ENCODE data around the gene NUDCD3.
"Not testable (repeated sequence)": the region's sequence is repeated elsewhere in the genome, so short reads cannot be mapped to it uniquely, and the experiment has no call there.

The NUDCD3 gene

DNA sequence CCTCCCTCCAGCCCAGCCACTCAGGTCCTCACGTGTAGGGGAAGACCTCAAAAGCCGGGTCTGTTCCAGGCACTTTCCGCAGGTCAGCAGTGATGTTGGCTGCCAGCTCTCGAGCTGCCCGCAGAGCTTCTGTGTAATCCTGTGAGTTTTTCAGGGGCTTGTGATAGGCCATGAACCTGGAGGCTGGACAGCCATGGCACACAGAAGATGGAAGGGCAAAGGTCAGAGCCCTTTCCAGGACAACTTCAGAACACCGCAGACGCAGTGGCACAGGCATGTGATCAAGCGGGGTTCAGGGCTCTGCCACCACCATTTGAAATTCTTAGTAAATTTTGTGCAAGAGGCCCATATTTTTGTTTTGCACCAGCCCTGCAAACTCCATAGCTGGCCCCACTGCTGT, 26.7 kb upstream of the NUDCD3 start:
- DNase-seq (ENCODE audit: low spot score) = no peak

DNA sequence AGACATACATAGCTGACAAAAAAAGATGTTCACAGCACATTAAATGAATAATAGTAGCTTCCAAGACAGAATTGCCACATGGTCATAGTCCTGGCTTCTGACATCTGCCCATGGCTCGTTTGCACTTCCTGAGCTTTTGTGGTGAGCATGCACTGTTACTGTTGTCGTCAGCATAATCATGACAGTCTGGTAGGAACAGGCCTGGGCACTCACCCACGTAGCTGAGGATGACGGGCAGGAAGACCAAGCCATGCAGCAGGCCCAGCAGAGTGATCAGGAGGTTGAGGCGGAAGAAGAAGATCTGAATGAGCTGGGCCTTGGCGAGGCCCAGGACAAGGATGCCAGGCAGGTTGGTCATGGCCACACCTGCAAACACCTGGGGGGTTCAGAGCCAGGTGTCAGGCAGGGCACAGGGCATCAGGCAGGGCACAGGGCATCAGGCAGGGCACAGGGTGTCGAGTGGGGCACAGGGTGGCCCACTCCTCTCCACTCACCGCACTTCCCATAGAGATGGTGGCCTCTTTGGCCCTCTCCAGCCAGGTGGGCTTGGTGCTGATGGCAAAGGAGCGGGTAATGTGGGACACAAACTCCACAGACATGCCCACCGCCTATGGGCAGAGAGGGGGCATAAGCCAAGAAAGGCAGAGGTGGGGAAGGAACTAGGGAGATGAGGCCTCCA, 25.3 kb upstream of the NUDCD3 start:
- no peak for DNase-seq (ENCODE audit: low spot score)

DNA sequence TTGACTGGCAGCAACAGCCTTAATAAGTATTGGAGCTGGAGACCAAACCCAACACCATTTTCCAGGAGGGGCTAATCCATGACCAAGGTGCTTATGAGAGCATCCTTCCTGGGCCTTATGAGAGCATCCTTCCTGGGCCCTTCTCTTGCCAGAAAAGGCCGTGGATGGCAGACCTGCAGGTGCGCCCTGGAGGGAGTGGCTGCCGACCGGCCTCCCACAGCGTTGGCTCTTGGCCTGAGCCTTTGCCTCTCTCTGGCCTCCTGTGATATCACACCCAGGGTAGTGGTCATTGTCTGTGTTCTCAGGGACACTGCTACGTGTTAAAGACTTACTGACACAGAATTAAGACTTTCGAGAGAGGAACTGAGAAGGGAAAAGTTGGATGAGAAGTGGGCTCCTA, 22.3 kb upstream of the NUDCD3 start:
- no peak for DNase-seq (ENCODE audit: low spot score)

DNA sequence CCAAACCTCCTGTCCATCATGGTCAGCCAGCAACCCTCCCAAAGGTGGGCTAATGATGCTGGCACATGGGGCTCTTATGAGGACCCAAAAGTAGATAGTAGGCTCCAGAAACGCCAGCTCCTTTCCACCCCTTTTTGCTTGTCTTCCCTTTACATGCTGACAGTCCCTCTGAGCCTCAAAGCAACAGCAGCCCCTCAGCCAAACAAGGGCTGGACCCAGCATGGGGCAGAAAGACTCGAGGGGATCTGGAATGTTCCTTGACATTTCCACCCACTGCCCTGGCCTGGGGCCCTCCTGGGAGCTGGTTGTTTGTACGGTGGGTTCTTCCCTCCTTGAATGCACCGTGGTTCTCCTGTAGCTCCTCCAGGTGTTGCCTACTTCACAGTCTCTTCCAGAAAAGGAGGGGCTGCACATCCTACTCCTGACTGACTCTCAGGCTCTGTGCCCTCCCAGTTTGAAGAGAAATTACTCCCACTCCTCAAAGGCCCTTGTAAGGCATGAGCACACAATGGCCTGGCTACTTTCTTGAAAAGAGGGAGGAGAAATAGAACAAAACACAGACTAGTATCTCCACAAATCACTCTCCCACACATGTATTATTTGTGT, 21.5 kb upstream of the NUDCD3 start:
- no peak for DNase-seq (ENCODE audit: low spot score)

DNA sequence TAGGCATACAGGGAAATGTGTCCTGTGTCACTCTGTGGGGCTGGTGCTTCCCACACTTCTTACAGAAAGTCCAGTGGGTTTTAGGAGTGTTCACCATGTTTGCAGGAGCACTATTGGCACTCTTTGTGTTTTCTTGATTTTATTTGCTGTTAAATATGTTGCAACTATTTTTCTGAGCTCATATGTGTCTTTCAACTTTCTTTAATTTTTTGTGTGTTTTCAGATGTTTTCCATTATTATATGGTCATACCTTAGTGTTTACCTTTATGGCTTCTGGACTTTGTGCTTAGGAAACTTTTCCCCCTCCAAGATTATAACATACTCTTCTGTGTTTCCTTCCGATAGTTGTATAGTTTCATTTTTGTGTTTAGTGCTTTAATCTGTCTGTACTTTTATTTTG, 20.8 kb upstream of the NUDCD3 start:
- no peak for DNase-seq (ENCODE audit: low spot score)

DNA sequence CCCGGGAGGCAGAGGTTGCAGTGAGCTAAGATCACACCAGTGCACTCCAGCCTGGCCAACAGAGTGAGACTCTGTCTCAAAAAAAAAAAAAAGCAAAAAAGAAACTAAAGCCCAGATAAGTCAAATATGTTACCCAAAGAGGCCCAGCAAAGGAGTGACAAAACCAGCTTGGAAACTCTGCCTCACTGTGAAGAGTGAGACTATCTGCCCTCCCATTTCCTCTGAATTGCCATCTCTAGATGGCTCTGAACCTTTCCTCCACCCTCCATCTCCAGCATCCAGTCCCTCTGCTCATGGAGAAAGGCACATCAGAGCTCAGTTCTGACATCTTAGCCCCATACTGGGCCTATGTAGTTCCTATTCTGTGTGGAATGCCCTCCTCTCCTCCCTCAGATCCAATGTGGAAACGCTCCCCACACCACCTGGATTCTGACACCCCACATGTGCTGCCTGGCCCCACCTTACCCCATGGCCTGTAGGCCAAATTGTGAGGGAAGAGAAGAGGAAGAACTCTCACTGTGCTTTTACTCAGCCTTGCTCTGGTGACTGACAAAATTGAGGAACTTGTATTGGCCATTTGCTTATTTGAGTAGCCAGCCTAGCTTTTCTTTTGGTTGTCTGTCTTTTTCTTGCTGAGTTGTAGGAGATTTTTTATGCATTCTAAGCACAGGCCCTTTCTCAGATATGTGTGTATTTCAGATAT, 18.0 kb upstream of the NUDCD3 start:
- no peak for DNase-seq (ENCODE audit: low spot score)

DNA sequence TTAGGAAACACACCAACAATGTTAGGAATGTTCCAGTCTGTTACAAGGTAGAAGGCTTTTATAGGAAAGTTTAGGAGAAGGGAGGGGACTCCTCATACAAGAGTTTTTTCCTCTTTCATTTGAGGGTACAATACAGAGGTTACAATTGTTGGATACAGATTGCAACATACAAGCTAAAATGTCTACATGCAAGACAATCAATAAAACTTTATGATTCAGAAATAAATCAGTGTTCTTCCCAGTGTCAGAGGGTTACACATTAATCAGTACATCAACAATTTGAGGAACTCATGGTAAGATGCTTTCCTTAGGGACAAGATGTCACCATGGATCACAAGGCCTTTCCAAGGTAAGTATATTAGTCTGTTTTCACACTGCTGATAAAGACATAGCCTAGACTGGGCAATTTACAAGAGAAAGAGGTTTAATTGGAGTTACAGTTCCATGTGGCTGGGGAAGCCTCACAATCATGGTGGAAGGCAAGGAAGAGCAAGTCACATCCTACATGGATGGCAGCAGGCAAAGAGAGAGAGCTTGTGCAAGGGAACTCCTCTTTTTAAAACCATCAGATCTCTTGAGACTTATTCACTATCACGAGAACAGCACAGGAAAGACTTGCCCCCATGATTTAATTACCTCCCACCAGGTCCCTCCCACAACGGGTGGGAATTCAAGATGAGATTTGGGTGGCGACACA, 16.3 kb upstream of the NUDCD3 start:
- DNase-seq (ENCODE audit: low spot score) = not testable (repeated sequence)

DNA sequence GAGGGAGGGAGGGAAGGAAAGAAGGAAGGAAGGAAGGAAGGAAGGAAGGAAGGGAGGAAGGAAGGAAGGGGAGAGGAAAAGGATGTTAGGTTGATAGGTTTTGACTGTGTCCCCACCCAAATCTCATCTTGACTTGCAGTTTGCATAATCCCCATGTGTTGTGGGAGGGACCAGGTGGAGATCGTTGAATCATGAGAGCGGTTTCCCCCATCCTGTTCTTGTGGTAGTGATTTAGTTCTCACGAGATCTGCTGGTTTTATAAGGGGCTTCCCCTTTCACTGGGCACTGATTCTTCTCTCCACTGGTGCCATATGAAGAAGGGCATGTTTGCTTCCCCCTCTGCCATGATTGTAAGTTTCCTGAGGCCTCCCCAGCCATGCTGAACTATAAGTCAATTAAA, 15.1 kb upstream of the NUDCD3 start:
- DNase-seq (ENCODE audit: low spot score) = no peak

DNA sequence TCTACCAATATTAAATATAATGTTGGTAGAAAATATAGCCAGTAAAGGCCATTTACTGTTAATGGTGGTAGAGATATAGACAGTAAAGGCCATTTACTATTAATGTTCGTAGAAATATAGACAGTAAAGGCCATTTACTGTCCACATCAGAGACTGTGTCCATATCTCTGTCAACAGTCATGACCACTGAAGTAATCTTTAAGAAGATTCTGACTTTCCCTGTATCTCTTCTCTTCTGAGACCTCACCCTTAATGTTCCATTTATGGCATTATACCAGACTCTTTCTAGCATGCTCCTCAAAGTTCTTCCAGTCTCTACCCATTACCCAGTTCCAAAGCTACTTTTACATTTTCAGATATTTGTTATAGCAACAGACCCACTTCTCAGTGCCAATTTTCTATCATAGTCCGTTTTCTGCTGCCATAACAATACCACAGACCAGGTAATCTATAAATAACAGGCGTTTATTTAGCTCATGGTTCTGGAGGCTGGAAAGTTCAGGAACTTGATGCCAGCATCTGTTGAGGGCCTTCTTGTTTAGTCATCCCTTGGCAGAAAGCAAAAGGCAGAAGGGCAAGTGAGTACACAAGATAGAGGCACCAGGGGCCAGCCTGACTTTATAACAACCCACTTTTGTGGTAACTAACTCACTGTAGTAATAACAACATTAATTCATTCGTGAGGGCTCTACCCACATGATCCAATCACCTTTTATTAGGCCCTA, 7.9 kb upstream of the NUDCD3 start:
- DNase-seq (ENCODE audit: low spot score) = no peak

DNA sequence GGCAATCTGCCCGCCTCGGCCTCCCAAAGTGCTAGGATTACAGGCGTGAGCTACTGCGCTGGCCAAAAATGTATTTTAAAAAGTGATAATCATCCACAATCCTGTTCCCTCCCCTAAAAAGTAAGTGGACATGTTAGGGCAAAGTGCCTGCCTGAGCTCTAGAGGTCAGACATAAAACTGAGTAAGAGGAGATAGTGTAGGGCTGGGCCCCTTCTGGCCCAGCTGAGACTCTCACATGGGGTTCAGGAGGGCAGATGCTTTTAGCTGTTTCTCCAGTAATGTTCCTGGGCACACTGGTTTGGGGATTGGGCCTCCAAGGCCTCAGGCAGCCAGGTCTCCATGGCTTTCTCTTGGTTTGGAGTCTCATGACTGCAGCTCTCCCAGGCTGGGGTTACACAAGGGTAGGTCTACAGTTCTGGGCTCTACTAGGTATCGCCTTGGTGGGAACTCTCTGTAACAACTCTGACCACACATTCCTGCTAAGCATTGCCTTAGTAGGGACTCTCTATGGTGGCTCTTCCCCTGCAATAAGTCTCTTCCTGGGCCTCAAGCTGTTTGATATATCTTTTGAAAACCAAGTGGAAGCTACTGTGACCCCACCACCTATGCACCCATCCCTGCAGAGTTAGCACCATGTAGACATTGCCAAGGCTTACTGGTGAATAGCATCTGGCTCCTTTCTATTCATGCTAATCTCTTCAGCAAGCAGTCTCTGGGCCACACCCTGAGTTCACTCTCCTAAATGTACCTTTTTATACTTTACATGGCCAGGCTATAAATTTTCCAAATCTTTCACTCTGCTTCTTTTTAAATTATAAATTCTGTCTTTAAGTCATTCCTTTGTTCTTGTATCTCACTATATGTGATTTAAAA, 6.9 kb upstream of the NUDCD3 start:
- DNase-seq (ENCODE audit: low spot score) = no peak

DNA sequence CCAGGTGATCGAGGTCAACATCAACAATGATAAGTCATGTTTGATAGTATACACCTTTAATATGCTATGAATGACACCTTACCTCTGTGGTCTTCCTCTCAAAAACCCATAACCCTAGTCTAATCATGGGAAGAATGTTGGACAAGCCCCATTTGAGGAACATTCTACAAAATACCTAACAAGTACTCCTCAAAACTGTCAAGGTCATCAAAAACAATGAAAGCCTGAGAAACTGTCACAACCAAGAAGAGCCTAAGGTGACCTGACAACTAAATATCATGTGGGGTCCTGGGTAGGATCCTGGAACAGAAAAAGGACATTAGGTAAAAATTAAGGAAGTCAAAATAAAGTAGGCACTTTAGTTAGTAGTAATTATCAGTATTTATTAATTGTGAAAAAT, 5.9 kb upstream of the NUDCD3 start:
- no peak for DNase-seq (ENCODE audit: low spot score)

DNA sequence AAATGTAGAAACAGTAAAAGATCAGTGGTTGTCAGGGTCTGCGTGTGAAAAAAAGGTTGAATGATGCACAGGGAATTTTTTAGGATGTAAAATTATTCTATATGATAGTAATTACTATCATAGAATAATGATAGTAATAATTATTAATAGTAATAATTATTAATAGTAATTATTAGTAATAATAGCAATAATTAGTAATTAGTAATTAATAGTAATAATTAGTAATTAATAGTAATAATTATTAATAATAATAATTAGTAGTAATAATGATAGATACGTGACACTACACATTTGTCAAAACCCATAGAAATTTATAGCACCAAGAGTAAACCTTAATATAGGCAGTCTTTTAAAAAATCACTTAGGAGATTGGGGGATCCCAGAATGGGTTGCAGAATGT, 4.5 kb upstream of the NUDCD3 start:
- DNase-seq (ENCODE audit: low spot score) = no peak

DNA sequence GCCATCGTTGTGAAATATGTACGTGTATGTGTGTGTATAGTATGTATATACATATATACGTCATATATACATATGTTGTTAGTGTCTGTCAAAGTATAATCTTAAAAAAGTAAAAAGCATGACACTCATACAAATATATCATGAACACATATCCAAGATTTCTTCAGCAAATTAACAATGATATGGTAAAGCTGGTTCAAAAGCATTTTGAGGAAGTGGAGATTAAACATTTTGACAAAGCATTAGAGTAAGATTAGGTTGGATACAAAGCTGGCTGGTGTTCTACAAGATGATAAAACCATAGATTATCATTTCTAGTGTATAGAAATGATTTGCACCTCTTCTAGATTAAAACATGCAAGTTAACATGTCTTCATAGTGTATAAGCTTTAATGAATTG, 771 bp upstream of the NUDCD3 start:
- DNase-seq (ENCODE audit: low spot score) = no peak

DNA sequence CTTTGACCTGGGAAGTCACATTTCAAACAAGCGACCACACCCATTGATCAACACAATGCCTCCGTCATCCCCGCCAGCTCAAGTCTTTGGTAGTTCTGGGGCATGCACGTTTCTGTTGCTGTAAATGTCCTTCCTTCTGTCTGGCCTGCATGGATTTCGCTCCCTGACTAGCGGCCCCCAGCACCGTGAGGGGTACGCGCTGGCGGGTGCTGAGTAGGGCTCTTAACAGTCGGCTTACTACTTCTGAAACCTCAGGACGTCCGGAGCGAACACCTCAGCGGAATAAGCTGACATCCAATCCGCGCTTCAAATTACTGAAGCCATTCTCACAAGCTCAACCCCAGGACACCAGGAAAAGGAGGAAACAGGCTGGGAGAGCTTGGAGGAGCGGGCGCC, 505 bp downstream of the NUDCD3 start:
- DNase-seq (ENCODE audit: low spot score) = no peak

DNA sequence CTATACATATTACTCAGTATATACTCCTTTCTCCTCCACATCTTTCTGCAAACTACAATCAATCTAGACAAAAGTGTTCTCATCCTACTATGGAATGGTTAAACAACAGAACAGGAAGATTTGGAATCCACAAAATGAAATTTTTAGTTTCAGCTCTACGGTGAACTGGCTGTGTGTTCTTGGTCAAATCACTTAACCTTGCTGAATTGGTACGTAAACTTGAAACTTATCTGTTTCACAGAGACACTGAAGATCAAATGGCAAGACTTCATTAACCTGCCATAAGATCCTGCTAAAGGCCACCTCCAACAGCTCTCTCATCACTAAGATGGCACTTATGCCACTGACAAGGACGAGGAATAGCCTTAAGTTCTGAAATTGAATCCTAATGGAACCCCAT, 1.5 kb downstream of the NUDCD3 start:
- no peak for DNase-seq (ENCODE audit: low spot score)

DNA sequence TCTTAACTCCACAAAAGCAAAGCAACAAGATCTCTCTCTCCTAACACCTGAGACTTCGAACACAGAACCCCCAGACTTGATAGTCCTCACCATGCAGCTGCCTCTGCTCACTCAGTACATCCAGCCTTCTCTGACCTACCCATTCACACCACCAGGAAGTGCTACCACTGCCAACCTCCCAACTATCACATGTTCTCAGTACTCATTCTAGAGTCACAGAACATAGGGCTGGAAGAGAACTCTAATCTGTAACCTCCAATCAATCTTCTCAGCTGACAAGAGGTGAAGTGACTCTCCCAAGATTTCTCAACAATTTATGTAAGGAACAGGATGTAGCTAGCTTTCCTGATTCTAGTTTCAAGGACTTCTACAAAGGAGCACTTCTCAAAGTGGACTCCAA, 3.8 kb downstream of the NUDCD3 start:
- no peak for DNase-seq (ENCODE audit: low spot score)

DNA sequence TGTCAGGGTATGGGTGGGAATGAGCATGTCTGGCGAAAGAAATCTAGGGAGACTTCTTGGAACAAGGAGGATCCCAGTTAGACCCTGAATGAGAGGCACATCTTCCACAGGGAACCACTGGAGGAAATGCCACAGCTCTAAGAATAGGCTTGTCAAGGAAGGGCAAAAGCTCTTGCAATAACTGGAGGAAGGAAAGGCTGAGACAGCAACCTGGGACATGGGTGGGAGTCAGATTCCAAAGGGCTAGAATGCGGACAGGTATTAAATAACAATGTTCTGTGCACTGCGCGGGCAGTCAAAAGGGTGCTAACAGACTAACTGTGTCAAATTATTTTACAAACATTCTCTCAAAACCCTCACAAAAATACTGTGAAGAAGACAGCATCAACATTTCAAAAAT, 4.5 kb downstream of the NUDCD3 start:
- no peak for DNase-seq (ENCODE audit: low spot score)

DNA sequence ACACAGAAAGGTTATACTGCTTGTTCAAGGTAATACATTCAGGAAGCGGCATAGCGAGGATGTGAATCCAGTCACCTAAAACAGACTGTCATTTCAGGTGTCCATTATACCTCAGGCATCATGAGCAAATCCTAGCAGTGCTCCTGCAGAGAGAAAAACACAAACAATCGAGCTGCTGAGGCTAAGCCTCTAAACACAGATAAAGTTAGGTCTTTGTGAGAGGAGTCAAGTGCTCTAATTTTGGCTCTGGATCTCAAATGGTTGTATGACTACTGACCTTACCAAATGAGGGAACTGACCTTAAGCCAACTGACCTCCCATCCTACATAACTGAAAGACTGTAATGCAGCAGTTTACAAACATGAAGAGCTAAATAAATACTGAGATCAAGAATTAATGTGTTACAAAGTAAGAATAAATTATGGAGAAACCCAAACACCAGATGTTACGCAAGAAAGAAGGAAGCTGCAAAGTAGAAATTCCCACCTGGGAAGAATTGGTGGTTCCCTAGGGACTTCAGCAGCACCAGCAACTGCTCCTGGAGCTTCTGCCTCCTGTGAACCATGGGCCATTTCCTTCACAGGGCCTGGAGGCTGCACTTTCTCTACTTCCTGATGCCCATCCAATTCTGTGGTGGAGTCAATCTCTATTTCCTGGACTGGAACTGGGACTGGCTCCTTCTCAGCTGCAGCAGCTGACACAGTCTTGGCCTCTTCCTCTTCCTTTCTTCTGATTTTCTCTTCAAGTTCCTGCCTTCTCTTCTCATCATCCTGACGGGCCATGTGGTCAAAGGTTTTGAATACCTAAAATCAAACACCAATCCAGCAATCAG, 5.8 kb downstream of the NUDCD3 start:
- DNase-seq (ENCODE audit: low spot score) = no peak

DNA sequence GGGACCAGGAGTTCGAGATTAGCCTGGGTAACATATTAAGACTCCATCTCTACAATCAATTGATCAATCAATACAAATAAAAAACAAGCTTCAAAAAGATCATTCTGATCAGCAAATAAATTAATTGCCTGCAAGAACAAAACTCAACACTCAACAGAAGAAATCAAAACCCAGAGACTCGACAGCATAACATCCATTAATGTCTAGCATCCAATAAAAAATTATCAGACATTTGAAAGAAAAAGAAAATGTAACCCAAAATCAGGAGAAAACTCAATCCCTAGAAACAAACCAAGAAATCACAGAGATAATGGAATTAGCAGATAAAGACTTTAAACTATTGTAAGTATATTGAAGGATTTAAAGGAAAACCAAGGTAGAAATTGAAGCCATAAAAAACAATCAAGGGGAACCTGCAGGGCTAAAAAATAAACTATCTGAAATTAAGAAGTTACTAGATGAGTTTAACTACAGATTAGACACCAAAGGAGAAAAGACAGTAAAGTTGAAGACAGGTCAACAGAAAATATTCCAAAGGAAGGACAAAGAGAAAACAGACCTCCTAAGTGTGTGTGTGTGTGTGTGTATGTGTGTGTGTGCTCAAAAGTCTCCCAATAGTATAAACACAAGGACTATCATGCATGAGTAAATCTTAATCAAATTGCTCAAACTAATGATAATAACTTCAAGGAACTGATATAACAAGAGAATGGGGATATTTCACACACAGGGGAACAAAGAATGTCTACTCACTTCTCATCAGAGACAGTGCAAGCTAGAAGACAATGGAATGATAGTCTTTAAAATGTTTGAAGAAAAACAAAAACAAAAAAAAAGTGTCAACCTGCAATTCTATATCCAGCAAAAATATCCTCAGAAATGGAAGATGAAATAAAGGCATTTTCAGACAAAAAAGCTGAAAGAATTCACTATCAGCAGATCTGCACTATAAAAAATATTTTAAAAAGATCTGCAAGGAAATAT, 7.7 kb downstream of the NUDCD3 start:
- DNase-seq (ENCODE audit: low spot score) = no peak
